GM19467 (cell line): Measurements from ENCODE around the gene WASF3.
"Not testable (repeated sequence)": the region's sequence is repeated elsewhere in the genome, so short reads cannot be mapped to it uniquely, and the experiment has no call there.

Experiments used
- ATAC-seq: cut with Tn5 transposase; IDR thresholded peaks from one replicate; pipeline ENCODE4 v1.9.1; 2021; ENCODE audit warnings: mild to moderate bottlenecking, moderate library complexity; ENCODE audit not compliant: unreplicated experiment

WASF3 gene

DNA sequence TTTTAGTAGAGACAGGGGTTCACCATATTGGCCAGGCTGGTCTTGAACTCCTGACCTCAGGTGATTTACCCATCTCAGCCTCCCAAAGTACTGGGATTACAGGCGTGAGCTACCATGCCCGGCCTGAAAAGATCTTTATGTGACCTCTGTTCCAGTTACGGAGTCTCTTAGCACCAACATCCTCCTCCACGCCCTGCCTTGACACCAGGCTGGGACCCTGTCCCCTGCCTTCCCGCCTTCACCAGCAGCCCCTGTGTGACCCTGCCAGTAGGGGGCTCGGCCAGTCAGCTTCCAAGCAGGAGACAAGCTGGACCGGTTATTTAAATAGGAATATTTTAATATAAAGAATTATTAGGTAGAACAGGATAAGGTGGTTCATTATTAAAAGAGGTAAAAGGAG, 148.9 kb downstream of the WASF3 start:
- no peak for ATAC-seq

- ATAC-seq, result no peak
Observed at GRCh38 chr13:26707122-26708006, 149.9 kb downstream of the WASF3 start.

DNA sequence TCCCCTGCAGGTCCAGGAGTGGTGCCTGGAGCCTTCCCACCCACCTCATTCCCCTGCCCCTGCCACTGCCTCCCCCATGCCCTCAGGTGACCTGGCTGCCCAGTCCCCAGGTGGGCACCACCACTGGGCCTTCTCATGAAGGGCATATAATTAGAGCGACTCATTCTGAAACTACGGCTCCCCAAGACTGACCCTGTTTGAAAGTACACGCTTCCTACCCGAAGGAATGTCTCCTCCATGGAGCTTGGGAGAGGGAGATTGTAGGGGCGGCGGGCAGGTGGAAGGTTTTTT, 150.5 kb downstream of the WASF3 start:
- ATAC-seq, result no peak

- ATAC-seq, result no peak
Observed at GRCh38 chr13:26709461-26709860, 152.0 kb downstream of the WASF3 start.

GRCh38 chr13:26710166-26710565, 152.7 kb downstream of the WASF3 start:
- ATAC-seq, result no peak

GRCh38 chr13:26711211-26711610, 153.7 kb downstream of the WASF3 start:
- ATAC-seq, result no peak

- ATAC-seq, result no peak
Observed at GRCh38 chr13:26713341-26713740, 155.9 kb downstream of the WASF3 start.

DNA sequence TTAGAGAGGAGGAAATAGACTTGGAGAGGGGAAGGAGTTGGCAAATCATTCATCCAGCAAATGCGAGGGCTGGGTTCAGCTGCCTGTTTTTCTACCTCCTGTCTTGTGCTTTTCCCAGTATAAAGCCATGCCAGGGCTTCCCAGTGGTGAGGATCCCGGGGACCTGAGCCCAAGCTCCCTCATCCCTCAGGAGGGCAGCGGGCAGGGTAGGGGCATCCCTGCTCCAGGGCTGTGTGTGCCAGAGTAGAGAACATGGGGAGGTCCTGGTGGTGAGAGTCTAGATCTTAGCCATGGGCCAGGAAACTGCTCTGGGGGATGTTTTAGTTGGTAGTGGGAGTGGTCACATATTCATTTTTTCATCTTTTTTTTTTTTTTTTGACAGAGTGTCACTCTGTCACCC, 159.5 kb downstream of the WASF3 start:
- ATAC-seq, result no peak

- ATAC-seq, result no peak
Observed at GRCh38 chr13:26718146-26718545, 160.7 kb downstream of the WASF3 start.

- no peak for ATAC-seq
Observed at GRCh38 chr13:26718872-26719271, 161.4 kb downstream of the WASF3 start.

DNA sequence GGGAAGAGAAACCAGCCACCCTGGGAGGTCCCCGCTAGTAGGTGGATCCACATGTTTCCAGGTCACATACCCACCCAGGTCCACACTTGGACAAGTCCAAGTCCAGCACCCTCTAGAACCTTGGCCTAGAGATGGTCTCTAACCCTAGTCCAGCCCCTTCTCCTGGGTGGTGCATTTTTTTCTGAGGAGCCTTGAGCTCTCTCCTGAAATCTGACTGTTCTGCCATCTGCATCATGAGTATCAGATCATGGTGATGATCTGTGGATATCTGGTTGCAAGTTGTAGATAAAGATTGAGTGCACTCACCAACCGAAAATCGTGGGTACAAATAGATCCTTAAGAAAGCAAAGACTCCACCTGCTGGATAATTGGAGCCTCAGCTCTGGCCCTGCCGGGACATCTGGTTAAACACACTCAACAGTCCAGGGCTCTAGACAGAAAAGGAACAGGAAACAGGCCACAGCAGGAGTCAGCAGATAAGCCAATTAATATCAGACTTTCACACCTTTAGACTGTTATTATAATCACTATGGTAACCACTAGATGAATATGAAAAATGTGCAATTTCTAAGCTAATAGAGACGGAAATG, 162.0 kb downstream of the WASF3 start:
- no peak for ATAC-seq

GRCh38 chr13:26721251-26722121, 164.0 kb downstream of the WASF3 start:
- peak; percentile 68 for ATAC-seq

- ATAC-seq, result no peak
Observed at GRCh38 chr13:26722321-26722720, 164.8 kb downstream of the WASF3 start.

- ATAC-seq, result not testable (repeated sequence)
Observed at GRCh38 chr13:26723620-26724019, 166.1 kb downstream of the WASF3 start.

GRCh38 chr13:26726684-26727083, 169.2 kb downstream of the WASF3 start:
- no peak for ATAC-seq

- no peak for ATAC-seq
Observed at GRCh38 chr13:26727122-26727521, 169.6 kb downstream of the WASF3 start.

DNA sequence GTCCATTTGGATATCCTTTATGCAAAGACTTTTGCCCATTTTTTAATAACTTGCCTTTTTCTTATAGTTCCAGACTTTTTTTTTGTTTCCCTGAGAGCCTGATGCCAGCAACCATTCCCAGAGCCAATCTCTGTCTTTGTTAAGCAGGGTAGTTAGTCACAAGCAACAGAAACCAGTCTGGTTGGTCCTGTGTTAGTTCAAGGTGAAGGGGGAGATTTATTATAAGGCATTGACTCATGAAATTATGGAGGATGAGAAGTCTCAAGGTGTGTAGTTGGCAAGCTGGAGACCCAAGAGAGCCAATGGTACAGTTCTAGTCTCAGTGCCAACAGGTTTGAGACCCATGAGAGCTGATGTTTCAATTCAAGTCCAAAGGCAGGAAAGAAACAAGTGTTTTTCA, 170.2 kb downstream of the WASF3 start:
- no peak for ATAC-seq

- no peak for ATAC-seq
Observed at GRCh38 chr13:26735677-26736076, 178.2 kb downstream of the WASF3 start.
